ENCODE data around the gene SERINC5. TPM values are rescaled to one million over a fixed set of nuclear protein-coding genes. Genes with fewer than 3 reads are reported as not detected.
A peak's percentile ranks its signal among the peaks of the same experiment; 100 is the strongest.

SERINC5 gene
- total and polyA plus RNA-seq, 2 of the 4 experiments (the other 2 are of a cell fraction) = 5.0 to 8.1 TPM

- Histone ChIP-seq H3K18ac (ENCODE audit: low read depth, low read length) (no peak overlapping the region), H3K4me3 (ENCODE audit: insufficient read depth, low read depth, low read length) (no peak overlapping the region), H3K9ac (ENCODE audit: low read depth, low read length) (no peak overlapping the region), H3K27ac (ENCODE audit: insufficient read depth, low read length) (no peak overlapping the region), H3K23ac (ENCODE audit: low read depth, low read length) (no peak overlapping the region), H3K4me1 (ENCODE audit: control insufficient read depth, insufficient read depth, low read length) (no peaks in the 10 kb centered on the region; the same call in 1 of the 2 replicates), H3K79me1 (ENCODE audit: low read depth in 1 of 2, low read length in 2 of 2) (peaks cover 3 to 17% of the 10 kb centered on the region in 2 experiments; a peak in 3 of 4 replicates), H3K27me3 (ENCODE audit: control insufficient read depth, insufficient read depth, low read length) (no peaks in the 10 kb centered on the region), H2AFZ (replicated peaks; ENCODE audit: low read length, poor library complexity) (no peak overlapping the region), H3K14ac (replicated peaks; ENCODE audit: low read depth, low read length) (no peak overlapping the region), H2BK120ac (ENCODE audit: low read depth, low read length) (peak overlapping the region; percentile 26), H4K8ac (ENCODE audit: low read depth in 2 of 2, low read length in 2 of 2) (no peak overlapping the region), H3K56ac (ENCODE audit: extremely low read depth, insufficient read depth, low read length) (no peak overlapping the region), H2BK20ac (ENCODE audit: low read depth, low read length) (no peak overlapping the region), H2BK5ac (ENCODE audit: low read depth, low read length, poor library complexity, severe bottlenecking) (no peak overlapping the region), H3K36me3 (ENCODE audit: control insufficient read depth, insufficient read depth, low read length) (no peaks in the 10 kb centered on the region), H2BK15ac (ENCODE audit: low read depth, low read length) (no peak overlapping the region), H3K4me2 (ENCODE audit: low read depth, low read length) (no peak overlapping the region), H4K5ac (ENCODE audit: low read depth, low read length) (no peak overlapping the region), H3K9me1 (ENCODE audit: insufficient read depth, low read length) (0 out of 2 replicates have a peak, but pooled peaks cover 11% of the 10 kb centered on the region), H2AK5ac (ENCODE audit: low read depth, low read length) (peak overlapping the region; percentile 48; the same call in 1 of the 2 replicates), H3K9me3 (ENCODE audit: control insufficient read depth, insufficient read depth, low read length) (no peaks in the 10 kb centered on the region), H4K20me1 (ENCODE audit: insufficient read depth, low read length) (0 out of 2 replicates have a peak, but pooled peaks cover 4% of the 10 kb centered on the region), H3K4ac (ENCODE audit: low read depth, low read length) (peak overlapping the region; percentile 48; the same call in 1 of the 2 replicates), H4K91ac (ENCODE audit: insufficient read depth, low read depth, low read length) (no peak overlapping the region), H2AK9ac (replicated peaks; ENCODE audit: low read depth, low read length, poor library complexity) (no peak overlapping the region)
- intact Hi-C loops (cut with micrococcal nuclease) = no loop called here
- WGBS, 2 experiments (ENCODE audit: extremely low coverage in 2 of 2, insufficient read length in 1 of 2) = no CpG with 5 or more reads among the region's 4 CpGs
- ATAC-seq (ENCODE audit: low read depth) (no peak), DNase-seq (no peak)
- POLR2A ChIA-PET (ENCODE audit: unreplicated experiment) = no interaction called here
- dilution Hi-C loops (cut with HindIII; ENCODE audit: low sequenced_read_pairs, unreplicated experiment) = no loop called here
- TF ChIP-seq ELK1 (IDR thresholded peaks at IDR 0.05; ENCODE audit: borderline replicate concordance, low read depth, low read length) = no peak
- no peak for TF ChIP-seq MAFK (IDR thresholded peaks at IDR 0.05; ENCODE audit: low read depth, low read length)
- TF ChIP-seq SMC3 (IDR thresholded peaks at IDR 0.05; ENCODE audit: low read depth, low read length) = no peak
- TF ChIP-seq USF2 (IDR thresholded peaks at IDR 0.05; ENCODE audit: low read depth, low read length) = no peak
- no peak for TF ChIP-seq NFE2L2 (IDR thresholded peaks at IDR 0.05; ENCODE audit: low read depth, low read length)
- no peak for TF ChIP-seq CTCF (conservative IDR thresholded peaks at IDR 0.05; ENCODE audit: low read depth, low read length)
- no peak for TF ChIP-seq MXI1 (IDR thresholded peaks at IDR 0.05; ENCODE audit: borderline replicate concordance, low read depth, low read length)
- TF ChIP-seq BHLHE40 (IDR thresholded peaks at IDR 0.05; ENCODE audit: low read depth, low read length) = no peak
- CTCF ChIA-PET = no interaction called here
- in situ Hi-C loops (cut with MboI; ENCODE audit: low sequenced_read_pairs) = no loop called here
- no TSS peak for BruUV-seq (replicated peaks)
Measured at GRCh38 chr5:80229902-80230255, 26.0 kb downstream of the SERINC5 start.
